SK-N-SH treated with all-trans-retinoic acid at 6 μM for 48 hours (cell line): ENCODE results near the gene WWC1.

Experiments
- BACH2 ChIP-seq: fragments of 250-450 bp; sonication (Bioruptor Pico); IDR thresholded peaks from 2 replicates; pipeline ENCODE4 v1.9.0; 2021; ENCODE audit warnings: mild to moderate bottlenecking, borderline replicate concordance
- RARB ChIP-seq: fragments of 250-450 bp; sonication (Bioruptor Pico); IDR thresholded peaks from 2 replicates; pipeline ENCODE4 v1.8.0; 2021; ENCODE audit warnings: mild to moderate bottlenecking, moderate library complexity
- ZFP3 ChIP-seq: fragments of 250-450 bp; sonication (Bioruptor Pico); IDR thresholded peaks from 2 replicates; pipeline ENCODE4 v1.5.0; 2020; ENCODE audit warnings: mild to moderate bottlenecking, moderate library complexity
- ZFP30 ChIP-seq: fragments of 450-650 bp; formaldehyde crosslinking; IDR thresholded peaks from 2 replicates; pipeline ENCODE4 v1.5.0; 2022; ENCODE audit warnings: mild to moderate bottlenecking, moderate library complexity
- TF ChIP-seq, protein P1 (sequence below): fragments of 250-450 bp; sonication (Bioruptor Pico); IDR thresholded peaks from 2 replicates; pipeline ENCODE4 v1.8.0; 2020; ENCODE audit warnings: mild to moderate bottlenecking, moderate library complexity, borderline replicate concordance

DNA sequence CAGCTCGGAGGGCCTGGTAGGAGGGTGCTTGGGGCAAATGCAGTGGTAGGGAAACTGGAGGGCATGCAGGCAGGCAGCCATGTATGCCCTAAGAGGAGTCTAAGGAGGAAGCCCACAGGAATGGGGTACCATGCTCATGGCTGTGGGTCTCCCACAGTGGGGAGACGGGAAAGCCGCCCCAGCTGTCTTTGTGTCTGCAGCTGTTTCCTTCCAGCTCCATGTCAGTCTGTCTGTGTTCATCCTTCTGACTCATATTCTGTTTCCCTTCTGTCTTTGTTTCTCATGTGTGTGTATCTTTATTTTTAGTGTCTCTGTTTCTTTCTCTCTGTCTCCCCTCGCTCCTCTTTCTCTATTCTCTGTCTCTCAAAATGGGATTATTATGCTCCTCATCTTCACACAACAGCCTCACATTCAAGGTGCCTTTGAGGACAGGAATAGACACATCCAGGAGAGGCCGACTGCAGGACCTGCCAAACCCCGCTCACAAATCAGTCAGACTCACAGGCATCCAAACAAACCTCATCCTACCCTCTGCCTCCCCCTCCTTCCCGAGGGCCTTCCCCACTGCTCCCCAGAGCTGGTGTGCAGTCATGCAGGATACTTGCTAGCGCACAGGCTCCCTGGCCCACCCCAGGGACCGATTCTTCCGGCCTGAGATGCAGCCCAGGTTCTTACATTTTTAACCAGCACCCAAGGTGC, 126.4 kb downstream of the WWC1 start:
- TF ChIP-seq ZFP3 (CRISPR knock-in tag) (no peak), RARB (CRISPR knock-in tag) (no peak), ZFP30 (CRISPR knock-in tag) (no peak), BACH2 (CRISPR knock-in tag) (no peak)
- TF ChIP-seq, protein P1, sequence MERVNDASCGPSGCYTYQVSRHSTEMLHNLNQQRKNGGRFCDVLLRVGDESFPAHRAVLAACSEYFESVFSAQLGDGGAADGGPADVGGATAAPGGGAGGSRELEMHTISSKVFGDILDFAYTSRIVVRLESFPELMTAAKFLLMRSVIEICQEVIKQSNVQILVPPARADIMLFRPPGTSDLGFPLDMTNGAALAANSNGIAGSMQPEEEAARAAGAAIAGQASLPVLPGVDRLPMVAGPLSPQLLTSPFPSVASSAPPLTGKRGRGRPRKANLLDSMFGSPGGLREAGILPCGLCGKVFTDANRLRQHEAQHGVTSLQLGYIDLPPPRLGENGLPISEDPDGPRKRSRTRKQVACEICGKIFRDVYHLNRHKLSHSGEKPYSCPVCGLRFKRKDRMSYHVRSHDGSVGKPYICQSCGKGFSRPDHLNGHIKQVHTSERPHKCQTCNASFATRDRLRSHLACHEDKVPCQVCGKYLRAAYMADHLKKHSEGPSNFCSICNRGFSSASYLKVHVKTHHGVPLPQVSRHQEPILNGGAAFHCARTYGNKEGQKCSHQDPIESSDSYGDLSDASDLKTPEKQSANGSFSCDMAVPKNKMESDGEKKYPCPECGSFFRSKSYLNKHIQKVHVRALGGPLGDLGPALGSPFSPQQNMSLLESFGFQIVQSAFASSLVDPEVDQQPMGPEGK (CRISPR knock-in tag) = no peak
